GM12878 (cell line): ENCODE measurements around the gene SLC7A5. TPM values are rescaled to one million over a fixed set of nuclear protein-coding genes. Genes with fewer than 3 reads are reported as not detected.
"Not testable (repeated sequence)": the region's sequence is repeated elsewhere in the genome, so short reads cannot be mapped to it uniquely, and the experiment has no call there.

Experiments
- ATAC-seq: fragments of 200-7000 bp; cut with Tn5 transposase; 3 replicates; pipeline ENCODE4 v1.9.1; 2020; ENCODE audit warnings: mild to moderate bottlenecking, moderate library complexity
- BruUV-seq: library from RNA; stranded (reverse); fragments of 400-500 nt; replicated peaks from 2 replicates; lab custom pipeline; 2021; lab: Mats Ljungman, UMichigan
- CTCF ChIA-PET: fragments of 300-600 bp; sonication (Branson Sonifier 250); formaldehyde crosslinking; extraction: SDS; loops from one replicate; lab custom pipeline; 2021; ENCODE audit warnings: inconsistent platforms; lab: Yijun Ruan, JAX
- POLR2A ChIA-PET: fragments of 350-600 bp; formaldehyde crosslinking; extraction: SDS; loops from one replicate; lab custom pipeline; 2021; ENCODE audit warnings: inconsistent platforms; lab: Charles Lee
- RAD21 ChIA-PET: fragments of 300-600 bp; sonication (Branson Sonifier 250); formaldehyde crosslinking; loops from one replicate; lab custom pipeline; 2023; ENCODE audit warnings: antibody characterized with exemption; ENCODE audit not compliant: unreplicated experiment; lab: Charles Lee
- SMC1A ChIA-PET: fragments of 300-600 bp; sonication (Branson Sonifier 250); formaldehyde crosslinking; loops from one replicate; lab custom pipeline; 2023; ENCODE audit not compliant: unreplicated experiment, uncharacterized antibody; lab: Charles Lee
- DNase-seq: peaks from one replicate; pipeline ENCODE4 v3.0.0-alpha.2; 2011; ENCODE audit warnings: low read depth, low spot score
- FAIRE-seq: peaks from 3 replicates; lab custom pipeline; 2011; peaks lifted over from hg19 to GRCh38; lab: Jason Lieb, UNC
- H2AFZ ChIP-seq: 2 replicates; pipeline ENCODE4 v1.6.0; 2011; ENCODE audit warnings: low read depth, low read length, control low read depth; ENCODE audit not compliant: control insufficient read depth
- H3K27ac ChIP-seq: 2 replicates; pipeline ENCODE4 v1.5.1; 2011; ENCODE audit warnings: control low read depth; ENCODE audit not compliant: control insufficient read depth, insufficient read depth
- H3K27me3 ChIP-seq, 2 experiments: replicated peaks in 1 of 2; 2 replicates each; pipeline versions ENCODE4 v1.6.0 to v1.6.1; 2011; ENCODE audit warnings: low read length in 1 of 2; ENCODE audit not compliant: control insufficient read depth in 2 of 2, insufficient read depth in 2 of 2
- H3K36me3 ChIP-seq, 2 experiments: 2 replicates each; pipeline ENCODE4 v1.5.1; 2011; ENCODE audit warnings: low read length in 1 of 2; ENCODE audit not compliant: control insufficient read depth in 2 of 2, insufficient read depth in 2 of 2
- H3K4me1 ChIP-seq: 2 replicates; pipeline ENCODE4 v1.6.1; 2011; ENCODE audit warnings: mild to moderate bottlenecking, low read length, moderate library complexity, mixed read lengths; ENCODE audit not compliant: control insufficient read depth, insufficient read depth
- H3K4me2 ChIP-seq: 2 replicates; pipeline ENCODE4 v1.6.0; 2011; ENCODE audit warnings: control low read depth; ENCODE audit not compliant: control insufficient read depth, insufficient read depth
- H3K4me3 ChIP-seq: fragments of 200-600 bp; sonication (generic); 2 replicates; pipeline ENCODE4 v1.5.1; 2016
- H3K79me2 ChIP-seq: 2 replicates; pipeline ENCODE4 v1.6.0; 2011; ENCODE audit warnings: low read length; ENCODE audit not compliant: control insufficient read depth, insufficient read depth
- H3K9ac ChIP-seq: 2 replicates; pipeline ENCODE4 v1.8.0; 2011; ENCODE audit warnings: low read length, control low read depth, mixed read lengths; ENCODE audit not compliant: control insufficient read depth, insufficient read depth
- H3K9me3 ChIP-seq: replicated peaks from 3 replicates; pipeline ENCODE4 v1.5.1; 2011; ENCODE audit warnings: mild to moderate bottlenecking, low read length; ENCODE audit not compliant: control insufficient read depth, insufficient read depth
- H4K20me1 ChIP-seq: 2 replicates; pipeline ENCODE4 v1.6.0; 2011; ENCODE audit not compliant: control insufficient read depth, insufficient read depth
- MEF2B ChIP-seq: fragments of 450-650 bp; IDR thresholded peaks from 2 replicates; pipeline ENCODE4 v1.6.1; 2018; ENCODE audit warnings: mild to moderate bottlenecking, moderate library complexity; ENCODE audit not compliant: partially characterized antibody, poor library complexity, severe bottlenecking
- MTA3 ChIP-seq: IDR thresholded peaks from 2 replicates; pipeline ENCODE4 v1.6.1; 2012; ENCODE audit warnings: low read length, inconsistent platforms, borderline replicate concordance
- RAD21 ChIP-seq: IDR thresholded peaks from 2 replicates; pipeline ENCODE4 v1.6.1; 2011; ENCODE audit warnings: mild to moderate bottlenecking, low read depth, low read length, moderate library complexity; ENCODE audit not compliant: insufficient read depth
- SKIL ChIP-seq: fragments of 450-650 bp; IDR thresholded peaks from 2 replicates; pipeline ENCODE4 v1.6.1; 2017; ENCODE audit warnings: mild to moderate bottlenecking, low read depth, inconsistent platforms; ENCODE audit not compliant: poor library complexity, severe bottlenecking
- SPI1 ChIP-seq: IDR thresholded peaks from 2 replicates; pipeline ENCODE4 v1.6.1; 2011; ENCODE audit warnings: low read depth, mild to moderate bottlenecking, low read length, moderate library complexity, borderline replicate concordance; ENCODE audit not compliant: insufficient read depth
- STAT1 ChIP-seq: fragments of 450-650 bp; conservative IDR thresholded peaks from 2 replicates; pipeline ENCODE4 v1.6.1; 2014; ENCODE audit warnings: antibody characterized with exemption, mild to moderate bottlenecking
- STAT3 ChIP-seq: IDR thresholded peaks from 2 replicates; pipeline ENCODE4 v1.6.1; 2011; ENCODE audit warnings: low read depth, low read length, improper control_type of control experiment
- ZBTB40 ChIP-seq: fragments of 450-650 bp; IDR thresholded peaks from 2 replicates; pipeline ENCODE4 v1.6.1; 2016; ENCODE audit warnings: mild to moderate bottlenecking, moderate library complexity, borderline replicate concordance
- WGBS: methylation state at CpG from one replicate; pipeline ENCODE4 v1.1.6; 2016; ENCODE audit warnings: low lambda C conversion rate; ENCODE audit not compliant: insufficient replicate concordance, insufficient coverage; ENCODE audit errors: missing lambda C conversion rate; 5-methylcytosine and 5-hydroxymethylcytosine counted together
- in situ Hi-C: fragments of 300-500 bp; cut with MboI; formaldehyde crosslinking; loops from 9 replicates; pipeline ENCODE4 v1.14.3; 2018; ENCODE audit warnings: mixed read lengths
- intact Hi-C: fragments of 100-400 bp; cut with micrococcal nuclease; formaldehyde crosslinking; loops from one replicate; pipeline ENCODE4 v1.14.2; 2022; ENCODE audit not compliant: unreplicated experiment
- polyA plus RNA-seq, 11 experiments: library from polyadenylated mRNA; depleted of rRNA in 4 of 11; unstranded in 6 of 11; stranded (reverse) in 5 of 11; fragments of >200 nt; fragmentation: Nextera tagmentation in 4 of 11; fragmentation: Illumina TruSeq in 1 of 11; extraction: Ambion mirVana in 4 of 11; extraction: Trizol in 1 of 11; gene quantifications; 1 replicate in 1 of 11; 2 replicates in 10 of 11; pipeline versions ENCODE4 v1.2.1 to v1.2.3, GENCODE V29; 2011 to 2016; ENCODE audit warnings: inconsistent platforms in 2 of 11, missing spikeins in 2 of 11, low read depth in 1 of 11
- total RNA-seq, 4 experiments: library from RNA; depleted of rRNA in 3 of 4; stranded (reverse); fragments of >200 nt in 3 of 4; fragmentation: Illumina TruSeq in 1 of 4; extraction: Trizol in 1 of 4; gene quantifications; 2 replicates each; pipeline versions ENCODE4 v1.2.1 to v1.2.3, GENCODE V29; 2013 to 2021

SLC7A5 gene
- total and polyA plus RNA-seq, 10 of the 15 experiments (the other 5 are each of a cell fraction or from before 2014, with no cell fraction given) = 2.3 to 101 (median 35.8) TPM

GRCh38 chr16:87827588-87827915, 41.8 kb downstream of the SLC7A5 start:
- H3K27me3 ChIP-seq, DNase-seq, H3K9ac ChIP-seq, H3K79me2 ChIP-seq, in situ Hi-C loops, POLR2A ChIA-PET, H3K9me3 ChIP-seq, H3K4me2 ChIP-seq, H3K4me1 ChIP-seq, FAIRE-seq, H2AFZ ChIP-seq, H3K27ac ChIP-seq, BruUV-seq, H4K20me1 ChIP-seq, H3K4me3 ChIP-seq, intact Hi-C loops, ATAC-seq, RAD21 ChIA-PET: not testable (repeated sequence)
- CTCF ChIA-PET = interaction anchor here (1.0 to 1.7 kb wide), 3 partner anchors 22 to 79 kb away, joined by 3 to 8 read pairs (median 4); no protein-coding TSS in a partner anchor
- WGBS = 94% methylated on average over 7 of the region's 7 CpGs
- SMC1A ChIA-PET = interaction anchor here (1.2 kb wide), 1 partner anchor 42 kb away, joined by 4 read pairs; the partner anchor contains the start of gene SLC7A5
- peaks cover 0 to 19% of the 10 kb centered on the region in 2 experiments; a peak in 2 of 4 replicates for H3K36me3 ChIP-seq

GRCh38 chr16:87826798-87827587, 42.3 kb downstream of the SLC7A5 start:
- no peak overlapping the region for H3K27ac ChIP-seq
- FAIRE-seq (no peak), ATAC-seq (no peak), DNase-seq (no peak)
- H4K20me1 ChIP-seq = no peaks in the 10 kb centered on the region
- H3K9ac ChIP-seq = no peak overlapping the region
- BruUV-seq = no TSS peak
- ChIA-PET CTCF (interaction anchor here (1.1 kb wide), 1 partner anchor 22 kb away, joined by 3 read pairs; no protein-coding TSS in a partner anchor), RAD21 (no interaction called here), POLR2A (interaction anchor here (0.7 kb wide), 1 partner anchor 47 kb away, joined by 3 read pairs; no protein-coding TSS in a partner anchor), SMC1A (interaction anchor here (1.2 kb wide), 1 partner anchor 42 kb away, joined by 4 read pairs; the partner anchor contains the start of gene SLC7A5)
- peaks cover 0 to 16% of the 10 kb centered on the region in 2 experiments; a peak in 2 of 4 replicates for H3K36me3 ChIP-seq
- H2AFZ ChIP-seq = no peak overlapping the region
- intact Hi-C loops (no loop called here), in situ Hi-C loops (no loop called here)
- H3K4me1 ChIP-seq = no peaks in the 10 kb centered on the region
- no peaks in the 10 kb centered on the region for H3K27me3 ChIP-seq
- H3K9me3 ChIP-seq = no peaks in the 10 kb centered on the region
- no peaks in the 10 kb centered on the region for H3K79me2 ChIP-seq
- 67% methylated on average over 23 of the region's 28 CpGs for WGBS
- H3K4me3 ChIP-seq = no peak overlapping the region
- no peak overlapping the region for H3K4me2 ChIP-seq
- TF ChIP-seq MEF2B (no peak), SPI1 (no peak), STAT1 (no peak), RAD21 (no peak), SKIL (no peak), MTA3 (no peak), STAT3 (no peak), ZBTB40 (no peak)
